NOMO-1 treated with dmso at 0.1 percent for 144 hours (cell line): Measurements from ENCODE around the gene UGT1A3.

Experiments
- DNase-seq: peaks from one replicate; lab custom pipeline; 2025; ENCODE audit not compliant: unreplicated experiment; lab: John Stamatoyannopoulos, UW

Gene UGT1A3

GRCh38 chr2:233793465-233794127 lies 64.8 kb downstream of the UGT1A3 start:
- DNase-seq: no peak

DNA sequence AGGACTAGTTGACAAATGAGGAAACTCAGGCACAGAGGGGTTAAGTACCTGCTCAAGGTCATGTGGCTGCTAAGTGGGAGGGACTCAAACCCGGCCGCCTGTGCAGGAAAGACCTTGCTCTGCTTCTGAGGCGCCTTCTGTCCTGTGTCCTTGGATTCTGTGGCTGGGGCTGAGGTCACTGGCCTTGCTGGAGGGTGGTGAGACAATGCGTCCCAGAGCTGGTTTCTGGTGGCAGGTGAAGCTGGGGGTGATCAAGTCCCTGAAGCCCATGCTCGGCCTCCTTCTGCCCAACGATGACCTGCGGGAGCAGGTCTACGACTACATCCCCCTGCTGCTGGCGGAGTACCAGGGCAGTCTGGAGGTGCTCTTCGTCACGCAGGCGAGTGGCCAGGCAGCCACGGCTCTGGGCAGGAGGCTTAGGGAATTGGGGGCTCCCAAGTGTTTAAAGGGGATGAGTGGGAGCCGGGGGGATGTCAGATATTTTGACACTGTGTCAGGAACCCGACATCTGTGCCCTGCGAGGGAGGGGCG lies 65.4 kb downstream of the UGT1A3 start:
- no peak for DNase-seq

GRCh38 chr2:233795735-233796171 lies 66.9 kb downstream of the UGT1A3 start:
- DNase-seq: no peak

- no peak for DNase-seq
Measured at GRCh38 chr2:233796254-233796653, 67.4 kb downstream of the UGT1A3 start.

DNA sequence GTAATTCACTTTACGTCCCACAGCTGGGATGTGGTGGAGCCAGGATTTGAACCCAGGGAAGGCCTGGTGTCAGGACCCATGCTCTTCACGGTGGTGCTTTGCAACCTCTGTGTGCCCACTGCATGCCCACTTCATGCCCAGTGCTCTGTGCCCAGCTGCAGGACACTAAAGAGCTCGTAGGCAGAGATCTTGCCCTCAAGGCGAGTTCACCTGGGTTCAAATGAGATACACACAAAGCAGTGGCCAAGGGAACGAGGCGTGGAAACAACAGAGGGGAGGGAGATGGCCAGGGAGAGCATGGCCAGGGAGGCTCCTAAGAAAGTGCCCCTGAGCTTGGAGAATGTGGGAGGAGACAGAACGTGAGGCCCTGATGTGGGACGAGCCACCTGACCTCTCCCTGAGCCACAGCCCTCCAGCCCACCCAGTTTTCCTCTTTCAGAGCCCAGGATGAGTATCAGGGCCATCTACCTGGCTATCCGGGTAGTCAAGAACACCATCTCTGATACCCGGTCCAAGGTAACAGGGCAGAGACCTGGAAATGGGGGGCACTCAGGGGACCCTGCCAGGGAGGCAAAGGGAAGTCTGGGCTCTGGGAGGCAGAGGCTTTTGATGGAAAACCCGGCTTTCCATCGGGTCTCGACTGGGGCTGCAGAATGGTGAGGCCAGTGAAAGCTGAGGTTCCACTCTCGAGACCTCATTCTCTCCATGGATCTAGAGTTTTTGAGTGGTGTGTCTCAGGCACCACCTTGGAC lies 69.7 kb downstream of the UGT1A3 start:
- no peak for DNase-seq

DNA sequence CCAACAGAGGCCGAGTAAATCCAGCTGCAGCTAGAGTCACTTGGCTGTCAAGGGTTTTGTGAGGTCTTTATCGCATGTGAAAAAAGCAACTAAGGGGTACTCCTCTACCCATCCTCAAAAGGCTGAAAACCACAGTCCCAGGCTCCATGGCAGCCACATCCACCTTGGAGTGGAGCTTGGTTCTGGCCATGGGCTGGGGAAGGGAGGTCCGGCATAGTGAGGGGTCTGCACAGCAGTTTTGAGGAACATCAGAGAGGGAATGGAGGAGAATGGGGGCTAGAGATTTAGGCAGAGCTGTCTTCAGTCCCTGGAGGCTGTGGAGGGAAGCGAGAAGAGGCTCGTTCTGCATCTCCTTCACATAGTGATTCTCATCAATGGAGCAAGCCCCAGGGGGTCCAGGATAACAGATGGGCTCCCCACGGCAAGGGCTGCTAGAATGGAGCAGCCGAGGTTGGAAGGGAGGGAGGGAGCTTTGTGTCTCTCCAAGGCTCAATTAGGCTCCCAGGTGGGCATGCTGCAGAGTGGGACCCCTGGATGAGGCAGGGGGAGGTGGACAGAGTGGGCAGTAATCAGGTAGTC lies 70.3 kb downstream of the UGT1A3 start:
- DNase-seq: no peak

DNA sequence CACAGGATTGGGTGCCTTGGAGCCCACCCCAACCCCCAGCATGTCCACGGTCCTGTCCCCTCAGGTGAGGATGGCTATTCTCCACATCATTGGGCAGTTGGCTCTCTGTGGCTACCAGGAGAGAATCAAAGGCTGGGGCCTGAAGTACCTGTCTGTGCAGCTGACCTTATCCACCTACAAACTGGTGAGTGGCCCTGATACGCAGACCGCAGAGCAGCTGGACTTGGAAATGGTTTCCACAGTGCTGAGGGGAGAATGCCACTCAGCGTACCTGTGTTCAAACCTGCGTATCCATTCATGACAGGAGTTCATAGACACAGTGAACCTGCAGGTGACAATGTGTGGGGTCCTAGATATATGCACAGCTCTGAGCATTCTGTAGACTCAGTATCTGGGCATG lies 70.9 kb downstream of the UGT1A3 start:
- no peak for DNase-seq

DNA sequence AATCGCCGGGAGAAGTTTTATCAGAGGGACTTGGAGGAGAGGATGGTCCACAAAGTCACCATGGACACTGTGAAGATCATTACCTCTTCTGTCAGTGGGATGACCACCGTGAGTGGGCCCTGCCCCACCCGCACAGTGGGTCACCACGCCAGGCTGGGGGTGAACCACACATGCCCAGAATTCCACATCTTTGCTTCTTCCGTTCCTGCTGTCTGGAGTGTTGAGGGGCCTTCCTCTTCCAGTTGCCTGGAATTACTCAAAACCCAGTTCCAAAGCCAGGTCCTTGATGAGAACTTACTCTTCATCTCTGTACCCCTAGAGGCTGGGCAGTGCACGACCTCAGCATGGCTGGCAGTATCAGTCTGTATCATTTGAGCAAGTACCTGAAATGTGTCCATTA lies 71.4 kb downstream of the UGT1A3 start:
- no peak for DNase-seq

- DNase-seq: no peak
Measured at GRCh38 chr2:233801357-233802131, 72.7 kb downstream of the UGT1A3 start.

GRCh38 chr2:233802132-233802815 lies 73.4 kb downstream of the UGT1A3 start:
- no peak for DNase-seq

- DNase-seq: no peak
Measured at GRCh38 chr2:233803292-233803911, 74.6 kb downstream of the UGT1A3 start.

DNA sequence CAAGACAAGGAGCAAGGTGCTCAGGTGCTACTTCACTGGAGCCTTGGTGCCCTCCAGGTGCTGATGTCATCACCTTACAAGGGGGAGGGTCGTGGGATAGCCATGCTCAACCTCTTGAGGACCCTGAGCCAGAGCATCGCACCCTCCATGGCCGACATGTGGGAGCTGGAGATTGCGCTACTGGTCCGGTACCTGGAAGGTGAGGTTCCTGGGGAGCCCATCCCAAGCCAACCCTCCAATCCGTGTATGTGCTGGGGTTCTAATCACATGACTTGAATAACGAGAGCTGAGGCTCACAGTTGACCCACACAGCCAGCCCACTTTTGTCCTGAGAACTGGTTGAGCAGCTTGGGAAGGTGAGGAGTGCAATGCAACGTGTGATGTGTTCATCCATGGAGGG lies 75.2 kb downstream of the UGT1A3 start:
- no peak for DNase-seq

GRCh38 chr2:233807215-233807865 lies 78.5 kb downstream of the UGT1A3 start:
- no peak for DNase-seq

DNA sequence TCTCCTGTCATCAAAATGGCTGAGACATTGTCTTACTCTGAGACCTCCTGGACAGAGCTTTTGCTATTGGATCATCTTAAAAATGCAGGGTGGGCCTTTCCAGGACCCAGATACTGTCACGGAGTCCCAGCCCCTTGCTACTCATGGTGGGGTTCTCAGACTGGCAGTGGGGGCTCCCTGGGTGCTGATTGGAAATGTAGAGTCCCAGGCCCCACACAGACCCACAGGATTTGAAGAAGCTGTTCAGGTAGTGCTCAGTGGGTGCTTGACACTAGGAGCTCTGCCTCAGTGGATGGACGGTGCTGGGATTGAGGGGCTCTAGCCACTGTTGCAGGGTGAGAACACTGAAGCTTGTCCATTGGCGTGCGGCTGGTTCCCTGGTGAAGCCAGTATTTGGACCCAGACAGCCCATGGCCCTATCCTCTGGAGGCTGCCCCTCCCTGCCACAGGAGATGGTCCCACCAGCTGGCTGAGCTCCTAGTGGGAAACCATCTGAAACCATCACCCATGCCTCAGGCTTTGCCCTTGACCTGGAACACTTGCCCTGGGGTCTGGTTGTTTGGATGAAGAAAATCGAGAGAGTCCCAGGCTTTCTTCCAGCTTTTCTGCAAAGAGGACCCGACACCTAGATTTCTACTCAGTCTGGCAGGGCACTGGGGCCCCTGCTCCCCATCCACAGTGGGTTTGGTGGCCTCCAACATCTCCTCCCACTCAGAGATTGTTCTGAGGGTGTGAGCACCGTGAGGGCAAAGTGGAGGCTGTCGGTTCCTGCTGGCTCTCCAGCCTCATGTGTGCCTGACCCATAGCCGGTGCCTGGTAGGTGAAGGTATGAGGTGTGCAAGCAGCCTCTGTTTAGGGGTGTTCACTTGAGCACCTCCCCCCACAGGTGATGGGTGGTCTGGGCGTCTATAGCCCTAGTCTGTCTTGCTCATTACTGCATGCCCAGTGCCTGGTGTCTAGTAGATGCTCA lies 79.4 kb downstream of the UGT1A3 start:
- no peak for DNase-seq

DNA sequence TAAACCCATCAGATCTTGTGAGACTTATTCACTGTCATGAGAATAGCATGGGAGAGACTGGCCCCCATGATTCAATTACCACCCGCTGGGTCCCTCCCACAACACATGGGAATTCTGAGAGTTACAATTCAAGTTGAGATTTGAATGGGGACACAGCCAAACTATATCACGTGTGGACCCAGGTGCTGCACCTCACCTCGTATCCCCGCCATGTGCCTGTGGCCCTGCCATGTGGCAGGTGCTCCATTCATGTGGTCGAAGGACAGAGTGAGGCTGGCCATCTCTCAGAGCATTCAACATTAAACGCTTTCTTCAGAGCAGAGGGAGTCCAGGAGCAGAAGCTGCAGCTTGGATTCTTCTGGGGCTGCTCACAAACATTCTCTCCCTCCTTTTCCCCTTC lies 81.5 kb downstream of the UGT1A3 start:
- no peak for DNase-seq

- no peak for DNase-seq
Measured at GRCh38 chr2:233811087-233811486, 82.2 kb downstream of the UGT1A3 start.

DNA sequence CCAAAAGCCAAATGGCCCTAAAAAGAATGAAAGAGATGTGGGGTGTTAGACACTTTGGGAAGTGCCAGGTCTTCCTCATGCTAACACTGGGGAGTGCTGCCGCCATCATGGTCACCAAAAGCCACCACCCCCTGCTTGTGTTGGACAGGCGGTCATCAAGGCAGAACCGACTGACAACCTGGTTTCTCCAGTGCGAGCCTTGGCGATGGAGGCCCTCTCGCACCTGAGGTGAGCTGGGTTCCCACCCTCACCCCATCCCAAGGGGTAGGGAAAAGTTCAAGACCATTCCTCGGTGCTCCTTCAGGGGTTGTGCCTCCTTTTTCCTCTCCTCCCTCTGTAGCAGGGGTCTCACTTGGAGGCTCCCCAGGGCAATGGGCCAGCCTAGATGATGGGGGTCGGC lies 82.9 kb downstream of the UGT1A3 start:
- DNase-seq: no peak

DNA sequence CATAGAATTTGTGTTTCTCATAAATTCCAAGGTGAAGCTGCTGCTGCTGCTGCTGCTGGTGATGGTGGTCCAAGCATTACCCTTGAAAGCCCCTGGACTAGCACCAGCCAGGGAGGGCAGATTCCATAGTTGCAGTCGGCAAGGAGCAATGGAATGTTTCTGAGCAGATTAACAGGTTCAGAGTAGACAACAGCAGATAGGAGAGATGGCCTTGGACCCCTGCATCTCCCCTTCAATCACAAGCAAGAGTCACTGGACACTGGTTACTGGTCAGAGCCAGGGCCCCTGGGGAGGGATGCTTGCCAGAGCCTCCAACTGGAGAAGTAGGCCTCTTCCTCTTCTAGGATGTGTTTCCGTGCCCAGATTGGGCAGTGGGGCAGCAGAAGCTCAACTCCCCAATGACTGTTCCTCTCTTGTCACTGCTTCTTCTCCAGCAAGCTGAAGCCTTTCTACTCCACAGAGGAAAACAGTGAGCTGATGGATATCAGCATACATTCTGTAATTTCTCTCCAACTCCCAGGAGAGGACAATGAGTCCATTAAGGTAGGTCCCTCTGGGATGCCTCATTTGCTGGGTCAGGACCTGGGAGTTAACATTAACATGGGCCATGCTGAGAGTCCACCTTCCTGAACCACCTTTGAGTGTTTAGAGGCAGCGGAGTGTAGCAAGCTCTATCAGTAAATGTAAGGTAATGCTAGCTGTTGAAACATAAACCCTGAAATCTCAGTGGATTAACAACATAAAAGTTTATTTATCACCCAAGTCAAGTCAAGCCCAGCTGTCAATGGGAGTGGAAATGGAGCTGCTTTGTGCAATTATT lies 84.6 kb downstream of the UGT1A3 start:
- DNase-seq: no peak
